Adrenal gland (tissue), 12 donors: ENCODE data around the gene WWOX. TPM values are rescaled to one million over a fixed set of nuclear protein-coding genes. Genes with fewer than 3 reads are reported as not detected.

Experiments
- DNase-seq, 7 donors: peaks; one replicate each; pipeline ENCODE4 v3.0.0-alpha.2; 2019 to 2020
- H3K27ac ChIP-seq, 5 donors: fragments of 200-600 bp; sonication (generic) in 4 of 5; 1 replicate in 3 of 5; 2 replicates in 2 of 5; pipeline versions ENCODE4 v1.5.1 to v1.8.0; 2016 to 2020; ENCODE audit warnings: mild to moderate bottlenecking in 1 of 5
- H3K27me3 ChIP-seq: fragments of 200-600 bp; 2 replicates; pipeline ENCODE4 v1.8.0; 2021
- H3K36me3 ChIP-seq, 2 donors: fragments of 200-600 bp; replicated peaks in 1 of 2; 1 replicate in 1 of 2; 2 replicates in 1 of 2; pipeline versions ENCODE4 v1.5.1 to v1.8.0; 2018 to 2022
- H3K4me1 ChIP-seq, 2 donors: fragments of 200-600 bp; replicated peaks in 1 of 2; 1 replicate in 1 of 2; 2 replicates in 1 of 2; pipeline versions ENCODE4 v1.5.1 to v1.8.0; 2018 to 2021
- H3K4me3 ChIP-seq, 4 donors: fragments of 200-600 bp; sonication (generic) in 3 of 4; one replicate each; pipeline ENCODE4 v1.5.1; 2016 to 2018
- H3K9me3 ChIP-seq, 3 donors: fragments of 200-600 bp; sonication (generic) in 1 of 3; replicated peaks in 1 of 3; 1 replicate in 2 of 3; 2 replicates in 1 of 3; pipeline versions ENCODE4 v1.5.1 to v1.8.0; 2016 to 2021
- CTCF ChIP-seq, 6 experiments: fragments of 450-650 bp in 4 of 6; fragments of 200-600 bp in 2 of 6; sonication (generic) in 1 of 6; IDR thresholded peaks; 1 replicate in 5 of 6; 2 replicates in 1 of 6; pipeline versions ENCODE4 v1.5.1 to v1.8.0; 2016 to 2021; ENCODE audit warnings: antibody characterized with exemption in 6 of 6, mild to moderate bottlenecking in 2 of 6, moderate library complexity in 1 of 6
- POLR2A ChIP-seq, 2 donors: fragments of 450-650 bp; IDR thresholded peaks; one replicate each; pipeline ENCODE4 v1.6.1; 2017; ENCODE audit warnings: antibody characterized with exemption in 2 of 2, mild to moderate bottlenecking in 2 of 2, moderate library complexity in 1 of 2
- WGBS, 4 donors: extraction: QIAGEN DNeasy Blood & Tissue Kit in 2 of 4; methylation state at CpG; one replicate each; pipeline versions ENCODE4 v1.1.5 to v1.1.7; 2013 to 2017; 5-methylcytosine and 5-hydroxymethylcytosine counted together
- intact Hi-C, 2 donors: fragments of 100-400 bp; cut with DNase I; formaldehyde crosslinking; loops; one replicate each; pipeline versions ENCODE4 v1.14.1 to v1.15.0; 2022 to 2023
- polyA plus RNA-seq, 3 donors: library from polyadenylated mRNA; stranded (reverse); fragments of 200-250 nt in 2 of 3; fragments of 350-450 nt in 1 of 3; fragmentation: Illumina TruSeq in 1 of 3; extraction: RNeasy Lipid Tissue Mini Kit (QIAGEN cat#74804) in 1 of 3; gene quantifications; one replicate each; pipeline ENCODE4 v1.2.3, GENCODE V29; 2013 to 2014
- total RNA-seq, 9 donors: library from RNA; depleted of rRNA in 4 of 9; stranded (reverse); fragments of >200 nt in 4 of 9; fragments of 120-200 nt in 1 of 9; fragmentation: NEBNext Ultra II Directional in 1 of 9; extraction: Animal tissue kit (Norgen Biotek cat#: 25700) in 1 of 9; gene quantifications; one replicate each; pipeline versions ENCODE4 v1.1.0 to v1.2.4, GENCODE V29; 2013 to 2023
- donor health status: healthy with polysubstance abuse.
- donor health status: Bipolar disorder and iron deficiency.
- donor health status: DM: yes; HTN: yes; CAD: no.
- donor health status: DM: no; HTN: no; CAD: no.
- donor health status: DM: no; HTN: no; CAD: no.
- donor health status: DM: yes; HTN: yes; CAD: no.

WWOX gene
- total and polyA plus RNA-seq, 12 donors = 11.8 to 74.6 (median 20.5) TPM

- Histone ChIP-seq H3K27me3 (no peaks in the 10 kb centered on the region), H3K4me3 (no peak overlapping the region), H3K4me1 (no peaks in the 10 kb centered on the region), H3K27ac (no peak overlapping the region), H3K9me3 (no peaks in the 10 kb centered on the region), H3K36me3 (no peaks in the 10 kb centered on the region)
- DNase-seq = no peak
- TF ChIP-seq POLR2A (IDR thresholded peaks at IDR 0.05) (no peak), CTCF (IDR thresholded peaks at IDR 0.05) (no peak)
- intact Hi-C loops = loop anchor here in 1 of 2 donors (10.0 kb wide), 1 partner anchor 260 kb away; no protein-coding TSS in a partner anchor
- 97 to 100% (median 98%) methylated on average over 4 of the region's 4 CpGs for WGBS, 4 donors
Observed at GRCh38 chr16:78764478-78764877, 665.0 kb downstream of the WWOX start.

GRCh38 chr16:78768226-78768625 is 668.8 kb downstream of the WWOX start:
- Histone ChIP-seq H3K27me3 (no peaks in the 10 kb centered on the region), H3K36me3 (no peaks in the 10 kb centered on the region), H3K4me3 (no peak overlapping the region), H3K27ac (no peak overlapping the region), H3K4me1 (no peaks in the 10 kb centered on the region), H3K9me3 (no peaks in the 10 kb centered on the region)
- DNase-seq = no peak
- TF ChIP-seq CTCF (IDR thresholded peaks at IDR 0.05) (no peak), POLR2A (IDR thresholded peaks at IDR 0.05) (no peak)
- 86 to 92% (median 90%) methylated on average over 8 of the region's 8 CpGs for WGBS, 4 donors
- intact Hi-C loops = loop anchor here (5.0 to 10.0 kb wide), 2 partner anchors 263 to 266 kb away; no protein-coding TSS in a partner anchor

- intact Hi-C loops = loop anchor here (5.0 to 10.0 kb wide), 2 partner anchors 264 to 266 kb away; no protein-coding TSS in a partner anchor
- no peak for TF ChIP-seq CTCF (IDR thresholded peaks at IDR 0.05)
- TF ChIP-seq POLR2A (IDR thresholded peaks at IDR 0.05) = no peak
- Histone ChIP-seq H3K4me1 (no peaks in the 10 kb centered on the region), H3K27me3 (no peaks in the 10 kb centered on the region), H3K4me3 (no peak overlapping the region), H3K27ac (no peak overlapping the region), H3K9me3 (no peaks in the 10 kb centered on the region), H3K36me3 (no peaks in the 10 kb centered on the region)
- WGBS, 4 donors = 90 to 93% (median 92%) methylated on average over 9 of the region's 9 CpGs
- no peak for DNase-seq
Observed at GRCh38 chr16:78768718-78769117, 669.3 kb downstream of the WWOX start.

- TF ChIP-seq POLR2A (IDR thresholded peaks at IDR 0.05) (no peak), CTCF (IDR thresholded peaks at IDR 0.05) (peak; percentile 74 to 91 (median 85))
- H3K4me3 ChIP-seq = peak overlapping the region in 1 of 4 donors; percentile 17
- no peaks in the 10 kb centered on the region for H3K4me1 ChIP-seq
- intact Hi-C loops = no loop called here
- DNase-seq = peak; percentile 75 to 91 (median 81)
- H3K36me3 ChIP-seq = no peaks in the 10 kb centered on the region
- WGBS, 4 donors = 27 to 43% (median 31%) methylated on average over 13 to 23 of the region's 23 CpGs
- H3K27me3 ChIP-seq = no peaks in the 10 kb centered on the region
- H3K9me3 ChIP-seq = no peaks in the 10 kb centered on the region
- H3K27ac ChIP-seq = no peak overlapping the region
Observed at GRCh38 chr16:78770353-78771091, 671.1 kb downstream of the WWOX start.
